T-helper 1 cell treated with Interleukin-12 subunit alpha and Interleukin-12 subunit beta and Interleukin-4 antibody, amounts not matched to agents 30 ng/mL and 1 ng/mL, for 36 hours (primary cell): ENCODE results near the gene SLC30A9. TPM values are rescaled to one million over a fixed set of nuclear protein-coding genes. Genes with fewer than 3 reads are reported as not detected.

Source experiments
- intact Hi-C: fragments of 100-400 bp; cut with micrococcal nuclease; formaldehyde crosslinking; loops from one replicate; pipeline ENCODE4 v1.15.1; 2024
- total RNA-seq: library from RNA; stranded (reverse); gene quantifications from 2 replicates; pipeline ENCODE4 v1.2.3, GENCODE V29; 2022

Gene SLC30A9
- total RNA-seq, 1 donor from 2014 or later, result 37.9 TPM

GRCh38 chr4:41998019-41998418, 7.7 kb downstream of the SLC30A9 start:
- intact Hi-C loops, result no loop called here

GRCh38 chr4:41999321-41999720, 9.0 kb downstream of the SLC30A9 start:
- intact Hi-C loops, result no loop called here

DNA sequence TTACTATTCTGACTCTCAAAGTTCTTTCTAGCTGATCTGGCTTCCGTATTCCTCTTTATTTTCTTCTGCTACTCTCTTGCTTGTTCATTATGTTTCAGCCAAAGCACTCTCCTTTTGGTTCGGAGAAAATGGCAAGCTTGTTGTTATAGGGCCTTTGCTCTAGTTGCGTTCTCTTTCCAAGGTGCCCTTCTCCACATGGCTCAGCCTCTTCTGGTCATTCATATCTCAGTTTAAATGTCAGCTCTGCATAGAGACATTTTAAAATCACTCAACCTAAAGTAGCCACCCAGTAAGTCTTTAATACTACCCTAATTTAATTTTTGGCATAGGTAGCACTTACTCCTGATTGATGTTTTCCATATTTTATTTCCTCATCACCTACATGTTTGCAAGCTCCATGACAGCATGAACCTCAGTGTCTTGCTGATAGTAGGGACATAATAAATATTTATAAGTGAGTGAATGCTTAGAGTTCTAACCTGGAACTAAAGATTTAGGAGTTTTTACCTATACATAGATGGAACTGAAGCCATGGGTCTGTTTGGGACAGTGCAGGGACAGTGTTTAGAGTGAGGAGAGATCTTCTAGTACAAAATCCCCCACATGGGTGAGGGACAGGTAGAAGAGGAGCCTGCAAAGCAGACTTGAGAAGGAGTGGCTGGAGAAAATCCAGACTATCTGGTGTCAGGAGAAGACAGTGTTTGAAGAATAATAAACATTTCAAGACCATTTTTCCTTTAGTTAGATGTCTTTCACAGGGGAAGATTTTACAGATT, 17.9 kb downstream of the SLC30A9 start:
- intact Hi-C loops, result no loop called here

DNA sequence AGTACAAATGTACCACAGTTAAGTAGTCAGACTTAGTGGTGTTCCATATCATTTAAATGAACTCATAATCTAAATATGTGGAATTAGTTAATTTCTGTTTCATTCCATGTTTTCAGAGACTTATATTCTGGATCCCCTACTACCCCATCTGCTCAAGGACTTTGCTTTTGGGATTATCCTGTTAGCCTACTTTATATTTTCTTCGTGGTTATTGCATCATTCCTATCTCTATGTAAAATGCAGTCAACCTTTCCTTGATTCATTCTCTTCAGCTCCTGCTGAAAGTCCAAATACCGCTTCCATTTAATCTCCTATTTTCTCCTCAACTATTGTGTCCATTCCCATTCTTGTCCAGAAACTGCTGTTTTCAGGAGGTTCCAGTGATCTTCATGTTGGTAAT, 25.1 kb downstream of the SLC30A9 start:
- intact Hi-C loops, result no loop called here

GRCh38 chr4:42018451-42018850, 28.1 kb downstream of the SLC30A9 start:
- intact Hi-C loops, result no loop called here

DNA sequence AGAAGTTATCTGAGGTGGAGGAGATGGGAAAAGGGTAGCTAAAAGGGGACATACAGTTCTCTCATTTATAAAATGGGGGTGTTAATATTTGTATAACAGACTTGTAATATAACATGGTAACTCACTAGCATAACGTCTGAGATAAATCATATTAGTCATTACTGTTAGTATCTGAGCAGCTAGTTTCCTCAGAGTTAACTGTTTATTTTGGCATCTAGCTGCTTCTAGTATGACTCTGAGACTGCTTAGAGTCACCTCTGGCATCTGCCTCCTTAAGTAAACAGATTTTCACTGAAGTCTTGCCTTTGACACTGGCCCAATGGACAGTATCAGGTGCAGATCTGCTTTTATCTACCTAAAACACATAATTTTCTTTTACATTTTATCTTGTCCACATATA, 58.1 kb downstream of the SLC30A9 start:
- intact Hi-C loops, result no loop called here

GRCh38 chr4:42050516-42051249, 60.4 kb downstream of the SLC30A9 start:
- intact Hi-C loops, result no loop called here

GRCh38 chr4:42066402-42066801, 76.1 kb downstream of the SLC30A9 start:
- intact Hi-C loops, result no loop called here

GRCh38 chr4:42067264-42067663, 76.9 kb downstream of the SLC30A9 start:
- intact Hi-C loops, result no loop called here

DNA sequence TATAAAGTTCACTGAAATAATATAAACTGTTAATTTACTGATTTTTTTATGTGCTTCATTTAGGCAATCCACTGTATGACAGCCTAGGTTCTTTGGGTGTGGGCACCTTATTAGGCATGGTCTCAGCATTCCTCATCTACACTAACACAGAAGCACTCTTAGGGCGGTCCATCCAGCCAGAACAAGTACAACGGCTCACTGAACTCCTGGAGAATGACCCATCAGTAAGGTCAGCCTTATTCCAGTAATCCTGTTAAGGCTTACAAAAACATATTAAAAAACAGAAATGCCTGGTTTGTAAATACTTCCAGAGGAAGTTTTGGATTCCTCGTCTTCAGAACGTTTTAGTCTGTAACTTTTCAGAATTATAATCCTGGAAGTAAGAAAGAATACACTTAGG, 80.1 kb downstream of the SLC30A9 start:
- intact Hi-C loops, result no loop called here

DNA sequence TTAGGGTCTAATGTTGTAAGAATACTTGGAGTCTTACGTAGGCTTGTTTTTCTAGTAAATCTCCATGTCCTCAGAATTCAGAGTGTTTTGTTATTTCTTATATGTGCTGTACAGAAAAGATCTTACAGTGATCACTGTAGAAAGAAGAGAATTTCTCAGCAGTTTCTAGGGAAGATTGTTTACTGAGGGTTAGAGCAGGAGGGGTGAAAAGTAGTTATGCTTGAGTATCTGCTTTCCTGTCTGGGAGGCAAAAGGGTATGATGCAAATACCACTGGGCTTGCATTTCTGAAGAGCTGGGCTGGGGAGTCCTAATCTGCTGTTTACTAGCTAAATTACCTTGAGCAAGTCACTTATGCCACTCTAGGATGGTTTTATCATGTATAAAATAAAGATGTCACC, 84.0 kb downstream of the SLC30A9 start:
- intact Hi-C loops, result no loop called here

DNA sequence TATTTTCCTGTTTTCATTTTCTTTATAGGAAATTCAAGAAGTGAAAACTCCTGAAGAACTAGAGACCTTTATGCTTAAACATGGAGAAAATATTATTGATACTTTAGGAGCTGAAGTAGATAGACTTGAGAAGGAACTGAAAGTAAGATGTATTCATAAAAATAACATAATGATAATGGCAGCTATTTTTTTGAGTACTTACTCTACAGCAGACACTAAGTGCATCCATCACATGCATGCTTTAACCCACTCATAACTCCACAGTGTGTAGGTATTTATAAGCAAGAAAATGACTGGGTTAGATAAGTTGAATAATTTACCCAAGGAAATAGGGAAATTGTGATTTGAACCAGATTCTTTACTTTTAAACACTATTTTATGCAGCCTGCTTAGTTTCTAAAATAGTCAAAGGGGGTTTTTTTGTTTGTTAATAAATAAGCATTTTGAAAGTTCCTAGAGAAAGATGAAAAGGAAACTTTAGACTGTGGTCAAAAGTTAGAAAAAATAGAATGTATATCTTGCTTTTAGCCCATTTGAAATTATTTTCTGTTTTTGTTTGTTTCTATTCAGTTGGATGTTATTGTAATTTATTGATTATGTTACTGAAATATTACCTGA, 88.0 kb downstream of the SLC30A9 start:
- intact Hi-C loops, result no loop called here

GRCh38 chr4:42080306-42080705, 90.0 kb downstream of the SLC30A9 start:
- intact Hi-C loops, result no loop called here

DNA sequence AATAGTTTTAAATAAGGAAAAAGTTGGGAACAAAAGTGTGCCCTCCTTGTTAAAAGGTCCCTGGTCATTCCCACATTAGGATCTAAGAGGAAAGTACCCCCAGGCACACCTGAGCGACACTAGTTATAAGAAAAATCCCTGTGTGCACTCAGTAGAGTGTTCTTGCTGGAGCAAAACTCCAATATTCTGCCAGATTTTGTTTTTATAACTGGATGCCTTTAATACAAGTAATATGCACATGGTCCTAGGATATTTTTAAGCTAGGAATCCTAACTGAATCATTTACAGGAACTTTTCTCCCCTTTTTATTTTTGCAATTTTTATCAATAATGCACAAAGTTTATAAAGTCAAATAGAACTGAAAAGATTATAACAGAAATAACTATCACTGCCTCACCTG, 93.5 kb downstream of the SLC30A9 start:
- intact Hi-C loops, result no loop called here

DNA sequence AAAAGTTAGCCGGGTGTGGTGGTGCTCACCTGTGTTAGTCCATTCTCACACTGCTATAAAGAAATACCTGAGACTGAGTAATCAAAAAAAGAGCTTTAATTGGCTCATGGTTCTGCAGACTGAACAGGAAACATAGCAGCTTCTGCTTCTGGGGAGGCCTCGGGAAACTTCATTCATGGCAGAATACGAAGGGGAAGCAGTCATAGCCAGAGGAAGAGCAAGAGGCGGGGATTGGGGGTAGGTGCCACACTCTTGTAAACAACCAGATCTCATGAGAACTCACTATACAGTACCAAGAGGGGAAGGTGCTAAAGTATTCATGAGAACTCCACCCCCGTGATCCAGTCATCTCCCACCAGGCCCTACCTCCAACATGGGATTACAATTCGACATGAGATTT, 98.1 kb downstream of the SLC30A9 start:
- intact Hi-C loops, result no loop called here

DNA sequence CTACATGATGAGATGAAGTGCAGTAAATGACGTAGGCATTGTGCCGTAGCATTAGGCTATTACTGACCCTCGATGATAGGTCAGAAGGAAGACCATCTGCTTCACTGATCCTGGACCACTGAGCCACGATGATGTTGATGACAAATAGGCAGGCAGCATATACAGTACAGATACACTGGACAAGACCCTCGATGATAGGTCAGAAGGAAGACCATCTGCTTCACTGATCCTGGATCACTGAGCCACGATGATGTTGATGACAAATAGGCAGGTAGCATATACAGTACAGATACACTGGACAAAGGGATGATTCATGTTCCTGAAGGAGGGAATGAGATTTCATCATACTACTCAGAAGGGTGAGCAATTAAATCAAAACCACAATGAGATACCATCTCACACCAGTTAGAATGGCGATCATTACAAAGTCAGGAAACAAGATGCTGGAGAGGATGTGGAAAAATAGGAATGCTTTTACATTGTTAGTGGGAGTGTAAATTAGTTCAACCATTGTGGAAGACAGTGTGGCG, 111.2 kb downstream of the SLC30A9 start:
- intact Hi-C loops, result no loop called here

- intact Hi-C loops, result no loop called here
Observed at GRCh38 chr4:42104521-42104920, 114.2 kb downstream of the SLC30A9 start.

- intact Hi-C loops, result no loop called here
Observed at GRCh38 chr4:42112846-42113245, 122.5 kb downstream of the SLC30A9 start.

DNA sequence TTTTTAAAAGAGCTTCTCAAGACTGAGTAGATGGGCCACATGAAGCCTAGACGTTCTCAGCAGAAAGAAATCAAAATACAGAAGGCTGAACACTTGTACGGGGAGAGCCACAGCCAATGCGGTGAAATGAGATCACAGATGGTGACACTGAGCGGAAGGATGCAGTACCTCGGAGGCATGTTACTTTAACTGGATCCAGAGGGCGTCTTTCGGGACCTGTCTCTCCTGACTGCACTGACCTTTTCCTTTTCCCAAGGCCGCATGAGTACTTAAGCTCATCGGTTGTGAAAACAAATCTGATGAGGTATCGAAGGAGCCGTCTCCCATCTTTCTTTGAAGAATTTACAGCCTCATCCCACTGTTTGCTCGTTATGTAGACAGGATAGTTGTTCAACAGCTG, 129.6 kb downstream of the SLC30A9 start:
- intact Hi-C loops, result no loop called here

DNA sequence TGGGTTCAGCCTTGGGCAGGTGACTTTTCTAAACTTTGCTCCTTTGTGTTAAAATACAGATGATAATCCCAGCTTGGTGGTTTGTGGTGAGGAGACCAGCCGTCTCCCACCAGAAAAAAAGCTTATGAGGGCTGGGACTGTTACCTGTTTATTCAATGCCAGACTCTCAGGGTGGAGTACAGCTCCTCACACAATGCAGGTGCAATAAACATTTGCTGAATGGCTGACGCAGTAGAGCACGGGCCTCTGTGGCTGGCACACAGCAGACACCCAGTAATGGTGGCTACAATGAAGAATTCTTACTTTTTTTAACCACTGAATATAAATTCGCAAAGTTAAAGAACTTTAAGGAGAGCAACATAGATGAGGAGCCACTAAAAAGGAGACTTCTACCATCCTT, 131.9 kb downstream of the SLC30A9 start:
- intact Hi-C loops, result no loop called here

- intact Hi-C loops, result no loop called here
Observed at GRCh38 chr4:42123071-42123644, 132.8 kb downstream of the SLC30A9 start.

GRCh38 chr4:42132099-42132498, 141.8 kb downstream of the SLC30A9 start:
- intact Hi-C loops, result no loop called here
